Neuron (in vitro differentiated cells): ENCODE data around the gene DSCAML1.

Source experiments
- H2AFZ ChIP-seq: one replicate; pipeline ENCODE4 v1.6.1; 2013; ENCODE audit warnings: low read depth, mild to moderate bottlenecking, inconsistent platforms, low read length, moderate library complexity
- H3K27me3 ChIP-seq: one replicate; pipeline ENCODE4 v1.6.1; 2013; ENCODE audit warnings: low read length; ENCODE audit not compliant: insufficient read depth
- H3K36me3 ChIP-seq: one replicate; pipeline ENCODE4 v1.6.1; 2013; ENCODE audit warnings: low read length; ENCODE audit not compliant: insufficient read depth
- H3K4me1 ChIP-seq: one replicate; pipeline ENCODE4 v1.6.1; 2013; ENCODE audit warnings: low read length; ENCODE audit not compliant: insufficient read depth
- H3K4me3 ChIP-seq: 2 replicates; pipeline ENCODE4 v1.5.1; 2013; ENCODE audit warnings: mild to moderate bottlenecking, low read length, moderate library complexity
- H3K9me3 ChIP-seq: one replicate; pipeline ENCODE4 v1.6.1; 2013; ENCODE audit warnings: low read length

The DSCAML1 gene

GRCh38 chr11:117633976-117634755 is 162.8 kb downstream of the DSCAML1 start:
- no peak overlapping the region for H3K4me3 ChIP-seq
- H3K9me3 ChIP-seq, result no peaks in the 10 kb centered on the region
- H2AFZ ChIP-seq, result no peak overlapping the region
- H3K36me3 ChIP-seq, result no peaks in the 10 kb centered on the region
- H3K27me3 ChIP-seq, result peaks cover 21% of the 10 kb centered on the region
- no peaks in the 10 kb centered on the region for H3K4me1 ChIP-seq

DNA sequence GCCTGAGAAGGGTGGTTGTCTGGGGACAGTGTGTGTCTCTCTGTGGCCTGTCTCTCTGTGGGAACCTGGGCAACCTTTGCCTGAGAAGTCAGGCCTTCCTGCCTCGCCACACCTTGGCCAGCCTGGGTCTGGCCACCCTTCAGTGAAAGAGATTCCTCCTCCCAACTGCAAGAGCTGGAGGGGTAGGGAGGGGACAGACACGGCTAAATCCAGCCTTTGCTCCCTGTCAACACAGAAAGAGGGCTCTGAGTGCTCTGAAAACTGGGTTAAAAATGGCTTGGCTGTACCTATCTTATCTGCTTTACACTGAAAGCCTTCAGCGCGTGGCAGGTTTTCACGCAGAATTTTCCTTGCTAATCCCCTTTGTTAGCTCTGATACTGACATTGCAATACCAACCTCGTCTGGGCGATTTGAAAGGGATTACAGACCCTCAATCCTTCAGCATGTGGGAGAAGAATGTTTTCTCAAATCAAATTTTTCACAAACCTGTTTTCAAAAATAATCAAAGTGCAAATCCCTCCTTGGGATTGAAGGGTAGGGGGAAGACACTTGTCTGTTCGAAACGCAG is 163.7 kb downstream of the DSCAML1 start:
- H3K4me1 ChIP-seq, result no peaks in the 10 kb centered on the region
- H3K4me3 ChIP-seq, result no peak overlapping the region
- no peak overlapping the region for H2AFZ ChIP-seq
- H3K36me3 ChIP-seq, result no peaks in the 10 kb centered on the region
- peaks cover 21% of the 10 kb centered on the region for H3K27me3 ChIP-seq
- H3K9me3 ChIP-seq, result no peaks in the 10 kb centered on the region

GRCh38 chr11:117632306-117632705 is 164.7 kb downstream of the DSCAML1 start:
- Histone ChIP-seq H3K4me1 (no peaks in the 10 kb centered on the region), H2AFZ (no peak overlapping the region), H3K4me3 (no peak overlapping the region), H3K9me3 (no peaks in the 10 kb centered on the region), H3K27me3 (peaks cover 21% of the 10 kb centered on the region), H3K36me3 (no peaks in the 10 kb centered on the region)

DNA sequence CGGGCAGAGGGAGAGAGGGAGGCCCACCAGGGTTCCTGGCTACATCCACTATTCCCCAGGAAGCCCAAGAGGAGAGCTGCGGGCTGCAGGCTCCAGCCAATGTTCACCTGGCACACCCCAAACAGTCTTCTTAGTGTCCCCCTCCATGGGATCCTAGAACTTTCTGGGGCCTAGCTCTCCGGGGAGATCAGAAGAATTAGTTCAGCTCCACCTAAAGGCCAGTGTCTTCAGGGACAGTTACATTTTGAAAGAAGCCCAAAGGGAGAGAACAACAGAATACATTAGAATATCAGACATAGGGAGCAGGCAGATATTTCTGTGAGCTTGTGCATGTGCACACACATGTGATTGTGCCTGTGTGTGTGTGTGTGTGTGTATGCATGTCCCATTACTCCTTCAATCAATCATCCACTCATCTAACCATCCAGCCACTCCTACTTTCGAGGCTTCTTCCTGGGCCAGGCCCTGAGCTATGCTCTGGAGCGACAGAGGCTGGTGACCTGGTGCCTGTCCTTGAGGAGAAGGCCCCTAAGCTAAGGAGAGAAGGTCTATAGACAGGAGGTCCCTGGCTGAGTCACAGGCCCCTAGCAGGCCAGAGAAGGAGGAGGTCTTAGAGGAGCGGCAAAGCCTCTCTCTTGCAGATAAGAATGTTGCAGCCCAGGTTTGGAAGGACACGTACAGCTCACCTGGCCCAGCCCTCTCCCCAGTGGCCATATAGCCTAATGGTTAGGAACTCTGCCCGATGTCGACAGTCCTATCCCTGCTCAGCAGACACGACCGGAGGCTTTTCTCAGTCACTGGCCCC is 165.5 kb downstream of the DSCAML1 start:
- no peaks in the 10 kb centered on the region for H3K4me1 ChIP-seq
- no peak overlapping the region for H2AFZ ChIP-seq
- H3K27me3 ChIP-seq, result peaks cover 21% of the 10 kb centered on the region
- no peak overlapping the region for H3K4me3 ChIP-seq
- no peaks in the 10 kb centered on the region for H3K9me3 ChIP-seq
- no peaks in the 10 kb centered on the region for H3K36me3 ChIP-seq

DNA sequence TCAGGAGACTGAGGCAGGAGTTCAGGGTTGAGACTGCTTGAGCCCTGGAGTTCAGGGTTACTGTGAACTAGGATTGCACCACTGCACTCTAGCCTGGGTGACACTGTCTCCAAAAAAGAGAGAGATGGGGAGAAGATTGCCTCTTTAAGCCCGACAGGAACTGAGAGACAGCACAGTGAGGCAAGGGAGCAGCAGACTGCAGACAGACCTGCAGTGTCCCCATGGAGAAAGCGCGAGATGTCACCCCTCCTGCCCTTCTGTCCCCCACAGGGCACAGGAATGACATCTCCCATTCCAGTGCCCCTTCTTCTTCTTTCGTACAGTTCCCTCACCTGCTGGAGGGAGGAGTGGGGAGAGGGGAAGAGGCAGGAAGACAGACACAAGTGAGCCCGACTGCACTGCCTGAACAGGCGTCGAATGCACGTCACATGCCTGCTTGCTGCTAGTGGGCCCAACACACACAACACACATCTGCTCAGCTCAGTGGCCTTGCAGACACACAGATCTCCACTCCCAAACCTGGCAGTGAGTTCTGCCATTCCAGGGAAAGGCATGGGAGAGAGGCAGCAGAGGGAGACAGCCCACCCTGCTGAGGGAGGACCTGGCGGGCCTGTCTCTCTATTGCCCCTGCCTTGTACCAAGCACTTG is 167.0 kb downstream of the DSCAML1 start:
- Histone ChIP-seq H3K4me1 (no peaks in the 10 kb centered on the region), H3K36me3 (no peaks in the 10 kb centered on the region), H3K27me3 (peaks cover 14% of the 10 kb centered on the region), H2AFZ (no peak overlapping the region), H3K9me3 (no peaks in the 10 kb centered on the region), H3K4me3 (no peak overlapping the region)

DNA sequence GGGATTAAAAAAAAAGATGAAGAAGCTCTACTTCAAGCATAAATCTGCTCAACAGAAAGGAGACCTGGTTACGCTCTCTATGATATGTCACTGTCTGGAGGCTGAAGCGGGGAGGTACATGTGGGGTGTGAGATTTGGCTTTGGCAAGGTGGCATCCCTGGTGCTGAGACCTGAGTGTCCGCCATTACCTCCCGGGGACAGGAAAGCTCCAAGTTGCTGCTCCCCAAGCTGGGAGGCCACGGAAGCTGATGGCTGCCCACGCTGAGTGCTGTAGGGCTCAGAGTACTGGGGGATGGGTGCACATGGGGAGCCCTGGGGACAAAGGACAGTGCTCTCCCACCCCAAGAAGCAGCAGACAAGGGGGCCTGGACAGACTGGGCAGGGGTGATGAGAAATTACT is 167.9 kb downstream of the DSCAML1 start:
- H3K4me3 ChIP-seq, result no peak overlapping the region
- no peaks in the 10 kb centered on the region for H3K36me3 ChIP-seq
- H3K4me1 ChIP-seq, result no peaks in the 10 kb centered on the region
- peaks cover 8% of the 10 kb centered on the region for H3K27me3 ChIP-seq
- no peaks in the 10 kb centered on the region for H3K9me3 ChIP-seq
- H2AFZ ChIP-seq, result no peak overlapping the region

GRCh38 chr11:117627259-117627658 is 169.8 kb downstream of the DSCAML1 start:
- H2AFZ ChIP-seq, result no peak overlapping the region
- no peaks in the 10 kb centered on the region for H3K9me3 ChIP-seq
- H3K36me3 ChIP-seq, result no peaks in the 10 kb centered on the region
- no peak overlapping the region for H3K4me3 ChIP-seq
- H3K4me1 ChIP-seq, result no peaks in the 10 kb centered on the region
- no peaks in the 10 kb centered on the region for H3K27me3 ChIP-seq

- Histone ChIP-seq H3K9me3 (no peaks in the 10 kb centered on the region), H2AFZ (no peak overlapping the region), H3K36me3 (no peaks in the 10 kb centered on the region), H3K4me3 (no peak overlapping the region), H3K27me3 (no peaks in the 10 kb centered on the region), H3K4me1 (no peaks in the 10 kb centered on the region)
Measured at GRCh38 chr11:117626576-117626975, 170.4 kb downstream of the DSCAML1 start.

DNA sequence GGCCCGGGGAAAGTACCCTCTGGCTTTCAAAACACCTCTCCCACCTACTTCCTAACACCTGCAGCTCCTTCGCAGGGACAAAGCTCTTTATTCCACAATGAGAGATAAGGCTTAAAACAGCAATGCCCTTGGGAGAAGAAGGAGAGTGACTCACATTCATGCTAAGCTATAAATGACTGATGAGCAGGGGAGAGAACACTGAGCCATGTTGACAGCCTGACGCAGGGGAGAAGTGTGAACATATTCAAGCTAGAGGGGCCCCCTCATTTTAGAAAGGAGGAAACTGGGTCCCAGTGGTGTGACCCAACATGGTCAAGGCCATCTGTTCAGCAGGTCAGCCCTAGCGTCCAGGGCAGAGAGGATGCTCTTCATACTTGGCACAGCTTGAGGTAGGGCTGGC is 171.8 kb downstream of the DSCAML1 start:
- Histone ChIP-seq H3K9me3 (peaks cover 3% of the 10 kb centered on the region), H3K36me3 (no peaks in the 10 kb centered on the region), H2AFZ (no peak overlapping the region), H3K27me3 (no peaks in the 10 kb centered on the region), H3K4me3 (no peak overlapping the region), H3K4me1 (no peaks in the 10 kb centered on the region)

- H3K27me3 ChIP-seq, result peaks cover under 1% of the 10 kb centered on the region
- no peak overlapping the region for H3K4me3 ChIP-seq
- peaks cover 3% of the 10 kb centered on the region for H3K9me3 ChIP-seq
- no peaks in the 10 kb centered on the region for H3K4me1 ChIP-seq
- H3K36me3 ChIP-seq, result no peaks in the 10 kb centered on the region
- H2AFZ ChIP-seq, result no peak overlapping the region
Measured at GRCh38 chr11:117623831-117624271, 173.2 kb downstream of the DSCAML1 start.

GRCh38 chr11:117621226-117621625 is 175.8 kb downstream of the DSCAML1 start:
- no peaks in the 10 kb centered on the region for H3K36me3 ChIP-seq
- H2AFZ ChIP-seq, result no peak overlapping the region
- no peaks in the 10 kb centered on the region for H3K4me1 ChIP-seq
- H3K9me3 ChIP-seq, result peaks cover 3% of the 10 kb centered on the region
- peaks cover 2% of the 10 kb centered on the region for H3K27me3 ChIP-seq
- no peak overlapping the region for H3K4me3 ChIP-seq

- peaks cover 3% of the 10 kb centered on the region for H3K9me3 ChIP-seq
- no peak overlapping the region for H3K4me3 ChIP-seq
- H2AFZ ChIP-seq, result no peak overlapping the region
- no peaks in the 10 kb centered on the region for H3K36me3 ChIP-seq
- H3K4me1 ChIP-seq, result no peaks in the 10 kb centered on the region
- H3K27me3 ChIP-seq, result peaks cover 2% of the 10 kb centered on the region
Measured at GRCh38 chr11:117620659-117621058, 176.4 kb downstream of the DSCAML1 start.

DNA sequence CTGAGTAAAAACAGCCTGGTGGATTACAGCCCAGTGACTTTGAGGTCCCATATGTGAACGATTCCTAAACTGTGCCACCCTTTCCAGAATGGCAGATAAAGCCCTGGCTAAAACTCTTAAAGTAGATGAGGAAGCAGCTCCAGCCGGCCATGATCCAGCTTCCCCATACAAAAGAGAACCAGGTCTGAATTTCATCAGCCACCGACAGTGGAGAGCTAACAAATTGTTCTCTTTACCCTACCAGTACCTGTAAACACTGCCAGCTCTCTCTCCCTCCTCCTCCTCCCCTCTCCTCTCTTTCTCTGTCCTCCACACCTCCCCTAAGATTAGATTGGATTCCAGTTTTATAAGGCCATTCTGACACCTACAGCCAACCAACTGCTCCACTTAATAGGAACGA is 176.9 kb downstream of the DSCAML1 start:
- Histone ChIP-seq H3K9me3 (peaks cover 3% of the 10 kb centered on the region), H3K4me1 (no peaks in the 10 kb centered on the region), H2AFZ (no peak overlapping the region), H3K36me3 (no peaks in the 10 kb centered on the region), H3K27me3 (peaks cover 2% of the 10 kb centered on the region), H3K4me3 (no peak overlapping the region)
